H9 (cell line): ENCODE results near the gene LPIN2. TPM values are rescaled to one million over a fixed set of nuclear protein-coding genes. Genes with fewer than 3 reads are reported as not detected.
A peak's percentile ranks its signal among the peaks of the same experiment; 100 is the strongest.

Source experiments
- DNase-seq: peaks from one replicate; pipeline ENCODE4 v3.0.0-alpha.2; 2017
- H2AFZ ChIP-seq: one replicate; pipeline ENCODE4 v1.6.1; 2013; ENCODE audit warnings: mild to moderate bottlenecking, low read length, control low read depth, moderate library complexity
- H2AK5ac ChIP-seq: 2 replicates; pipeline ENCODE4 v1.6.1; 2013; ENCODE audit warnings: low read length, control low read depth, mixed read lengths; ENCODE audit not compliant: insufficient read length
- H2BK120ac ChIP-seq: one replicate; pipeline ENCODE4 v1.6.1; 2013; ENCODE audit warnings: low read depth, mild to moderate bottlenecking, low read length, control low read depth, inconsistent platforms; ENCODE audit not compliant: poor library complexity, severe bottlenecking
- H2BK12ac ChIP-seq: 2 replicates; pipeline ENCODE4 v1.6.1; 2013; ENCODE audit warnings: low read length, control low read depth, mixed read lengths, low read depth; ENCODE audit not compliant: insufficient read length
- H2BK15ac ChIP-seq: 2 replicates; pipeline ENCODE4 v1.6.1; 2013; ENCODE audit warnings: low read depth, low read length, control low read depth
- H2BK20ac ChIP-seq: one replicate; pipeline ENCODE4 v1.6.1; 2013; ENCODE audit warnings: low read depth, mild to moderate bottlenecking, low read length, control low read depth, inconsistent platforms; ENCODE audit not compliant: poor library complexity, severe bottlenecking
- H2BK5ac ChIP-seq: 2 replicates; pipeline ENCODE4 v1.6.1; 2013; ENCODE audit warnings: low read length, control low read depth, mixed read lengths; ENCODE audit not compliant: insufficient read length
- H3K14ac ChIP-seq: 2 replicates; pipeline ENCODE4 v1.6.1; 2013; ENCODE audit warnings: low read length, control low read depth; ENCODE audit not compliant: insufficient read depth
- H3K18ac ChIP-seq: 2 replicates; pipeline ENCODE4 v1.6.1; 2013; ENCODE audit warnings: low read depth, mild to moderate bottlenecking, mixed read lengths, low read length, control low read depth; ENCODE audit not compliant: insufficient read length
- H3K23ac ChIP-seq: 2 replicates; pipeline ENCODE4 v1.6.1; 2013; ENCODE audit warnings: low read length, control low read depth, mixed read lengths, low read depth; ENCODE audit not compliant: insufficient read length
- H3K23me2 ChIP-seq: 2 replicates; pipeline ENCODE4 v1.6.1; 2013; ENCODE audit warnings: low read depth, mild to moderate bottlenecking, mixed read lengths, low read length, control low read depth; ENCODE audit not compliant: insufficient read length, poor library complexity, severe bottlenecking
- H3K27ac ChIP-seq: 2 replicates; pipeline ENCODE4 v1.5.1; 2013; ENCODE audit warnings: low read length, control low read depth, mixed read lengths, low read depth; ENCODE audit not compliant: insufficient read length
- H3K27me3 ChIP-seq: 2 replicates; pipeline ENCODE4 v1.6.1; 2013; ENCODE audit warnings: low read length, control low read depth, inconsistent platforms; ENCODE audit not compliant: insufficient read depth
- H3K4ac ChIP-seq: 2 replicates; pipeline ENCODE4 v1.6.1; 2013; ENCODE audit warnings: low read depth, mild to moderate bottlenecking, control low read depth, inconsistent platforms, low read length, moderate library complexity
- H3K4me1 ChIP-seq: 2 replicates; pipeline ENCODE4 v1.6.1; 2013; ENCODE audit warnings: low read length, control low read depth, inconsistent platforms; ENCODE audit not compliant: insufficient read depth
- H3K4me2 ChIP-seq: 2 replicates; pipeline ENCODE4 v1.6.1; 2013; ENCODE audit warnings: low read length, control low read depth, mixed read lengths; ENCODE audit not compliant: insufficient read length, insufficient read depth
- H3K56ac ChIP-seq: 2 replicates; pipeline ENCODE4 v1.6.1; 2013; ENCODE audit warnings: low read depth, mild to moderate bottlenecking, mixed read lengths, low read length, control low read depth; ENCODE audit not compliant: insufficient read length
- H3K79me1 ChIP-seq: 2 replicates; pipeline ENCODE4 v1.6.1; 2013; ENCODE audit warnings: low read depth, mild to moderate bottlenecking, moderate library complexity, low read length, control low read depth, inconsistent platforms; ENCODE audit not compliant: insufficient read depth, poor library complexity, severe bottlenecking
- H3K79me2 ChIP-seq: 2 replicates; pipeline ENCODE4 v1.6.1; 2013; ENCODE audit warnings: low read length, control low read depth, inconsistent platforms; ENCODE audit not compliant: insufficient read depth
- H3K9ac ChIP-seq: 2 replicates; pipeline ENCODE4 v1.6.1; 2013; ENCODE audit warnings: low read length, control low read depth, mixed read lengths; ENCODE audit not compliant: insufficient read length; ENCODE audit errors: extremely low read depth
- H3K9me3 ChIP-seq: one replicate; pipeline ENCODE4 v1.6.1; 2013; ENCODE audit warnings: low read depth, low read length, inconsistent platforms; ENCODE audit not compliant: control insufficient read depth
- H3T11ph ChIP-seq: one replicate; pipeline ENCODE4 v1.6.1; 2013; ENCODE audit warnings: mild to moderate bottlenecking, low read length, control low read depth, inconsistent platforms
- H4K20me1 ChIP-seq: one replicate; pipeline ENCODE4 v1.6.1; 2013; ENCODE audit not compliant: control insufficient read depth, insufficient read length, insufficient read depth
- H4K5ac ChIP-seq: 2 replicates; pipeline ENCODE4 v1.6.1; 2013; ENCODE audit warnings: low read depth, mild to moderate bottlenecking, mixed read lengths, low read length, control low read depth; ENCODE audit not compliant: insufficient read length
- H4K8ac ChIP-seq: replicated peaks from 2 replicates; pipeline ENCODE4 v1.6.1; 2013; ENCODE audit warnings: low read length, control low read depth, mixed read lengths, low read depth; ENCODE audit not compliant: insufficient read length
- H4K91ac ChIP-seq: 2 replicates; pipeline ENCODE4 v1.6.1; 2013; ENCODE audit warnings: low read depth, mild to moderate bottlenecking, moderate library complexity, mixed read lengths, low read length, control low read depth; ENCODE audit not compliant: insufficient read length
- H3K27ac Mint-ChIP-seq, 3 experiments: 2 replicates in 2 of 3; 3 replicates in 1 of 3; pipeline ENCODE4 v1.8.0; 2020 to 2021; ENCODE audit warnings: mixed read lengths in 3 of 3, mild to moderate bottlenecking in 1 of 3, moderate library complexity in 1 of 3
- H3K27me3 Mint-ChIP-seq: 2 replicates; pipeline ENCODE4 v1.8.0; 2021; ENCODE audit warnings: low read depth, mild to moderate bottlenecking, moderate library complexity, mixed read lengths
- H3K36me3 Mint-ChIP-seq, 3 experiments: 2 replicates in 2 of 3; 3 replicates in 1 of 3; pipeline ENCODE4 v1.8.0; 2020 to 2021; ENCODE audit warnings: low read depth in 3 of 3, mixed read lengths in 3 of 3; ENCODE audit not compliant: insufficient read depth in 1 of 3
- H3K4me1 Mint-ChIP-seq, 2 experiments: 2 replicates each; pipeline ENCODE4 v1.8.0; 2020; ENCODE audit warnings: mixed read lengths in 2 of 2
- H3K4me3 Mint-ChIP-seq, 2 experiments: 2 replicates in 1 of 2; 3 replicates in 1 of 2; pipeline ENCODE4 v1.8.0; 2020 to 2021; ENCODE audit warnings: mild to moderate bottlenecking in 2 of 2, mixed read lengths in 2 of 2, moderate library complexity in 1 of 2
- H3K9me3 Mint-ChIP-seq, 2 experiments: 2 replicates in 1 of 2; 3 replicates in 1 of 2; pipeline ENCODE4 v1.8.0; 2020; ENCODE audit warnings: mild to moderate bottlenecking in 2 of 2, mixed read lengths in 2 of 2, moderate library complexity in 1 of 2
- CTCF ChIP-seq: fragments of 200-600 bp; sonication (generic); conservative IDR thresholded peaks from 3 replicates; pipeline ENCODE4 v1.8.0; 2021; ENCODE audit warnings: antibody characterized with exemption, mild to moderate bottlenecking
- WGBS: extraction: QIAGEN DNeasy Blood & Tissue Kit; methylation state at CpG from one replicate; pipeline ENCODE4 v1.1.7; 2013; ENCODE audit warnings: missing lambda C conversion rate, low lambda C conversion rate, mixed read lengths; ENCODE audit not compliant: insufficient read length; ENCODE audit errors: extremely low coverage; 5-methylcytosine and 5-hydroxymethylcytosine counted together
- total RNA-seq: library from RNA; stranded (reverse); gene quantifications from 2 replicates; pipeline ENCODE4 v1.2.1, GENCODE V29; 2021

LPIN2 gene
- total RNA-seq, 1 experiment from 2014 or later, result 9.2 TPM

- H4K5ac ChIP-seq, result no peak overlapping the region
- no peak overlapping the region for H2BK20ac ChIP-seq
- no peaks in the 10 kb centered on the region for H3K27me3 Mint-ChIP-seq
- H3K79me2 ChIP-seq, result peaks cover 8% of the 10 kb centered on the region; the same call in 1 of the 2 replicates
- H2BK5ac ChIP-seq, result no peak overlapping the region
- no peak overlapping the region for H3K14ac ChIP-seq
- no peak overlapping the region for H3T11ph ChIP-seq
- H2AK5ac ChIP-seq, result no peak overlapping the region
- H3K4ac ChIP-seq, result no peak overlapping the region
- WGBS, result no CpG with 5 or more reads among the region's 3 CpGs
- no peak overlapping the region for H4K8ac ChIP-seq
- no peaks in the 10 kb centered on the region; the same call in 1 of the 2 replicates for H3K4me1 ChIP-seq
- H3K56ac ChIP-seq, result no peak overlapping the region
- H3K9me3 Mint-ChIP-seq, result no peaks in the 10 kb centered on the region
- H3K79me1 ChIP-seq, result peaks cover 3% of the 10 kb centered on the region
- no peak overlapping the region for H3K23ac ChIP-seq
- TF ChIP-seq CTCF, result no peak
- peaks cover 4% of the 10 kb centered on the region for H4K20me1 ChIP-seq
- H3K27ac ChIP-seq, result no peak overlapping the region
- no peak for DNase-seq
- no peak overlapping the region for H3K4me2 ChIP-seq
- H3K4me1 Mint-ChIP-seq, result peaks cover 9 to 14% of the 10 kb centered on the region in 2 experiments
- H3K4me3 Mint-ChIP-seq, result no peak overlapping the region
- H3K23me2 ChIP-seq, result no peaks in the 10 kb centered on the region
- H3K18ac ChIP-seq, result no peak overlapping the region
- no peaks in the 10 kb centered on the region for H3K9me3 ChIP-seq
- H2BK12ac ChIP-seq, result no peak overlapping the region
- no peak overlapping the region for H2AFZ ChIP-seq
- no peak overlapping the region for H2BK15ac ChIP-seq
- no peak overlapping the region for H3K9ac ChIP-seq
- H3K27me3 ChIP-seq, result no peaks in the 10 kb centered on the region
- peak overlapping the region in 1 of 3 experiments; percentile 46; a peak in 1 of 7 replicates for H3K27ac Mint-ChIP-seq
- no peak overlapping the region for H2BK120ac ChIP-seq
- H4K91ac ChIP-seq, result no peak overlapping the region
- H3K36me3 Mint-ChIP-seq, result peaks cover 0 to 2% (median 0%) of the 10 kb centered on the region in 3 experiments; a peak in 1 of 7 replicates
Observed at GRCh38 chr18:2974731-2975130, 38.2 kb downstream of the LPIN2 start.
